GM23338 (cell line): Measurements from ENCODE around the gene SRY. TPM values are rescaled to one million over a fixed set of nuclear protein-coding genes. Genes with fewer than 3 reads are reported as not detected.
A peak's percentile ranks its signal among the peaks of the same experiment; 100 is the strongest.

Source experiments
- ATAC-seq: fragments of 200-7000 bp; cut with Tn5 transposase; 3 replicates; pipeline ENCODE4 v1.9.1; 2020
- DNase-seq: peaks from one replicate; pipeline ENCODE4 v3.0.0-alpha.2; 2015; ENCODE audit warnings: low spot score
- H2AFZ ChIP-seq: fragments of 200-600 bp; sonication (generic); 2 replicates; pipeline ENCODE4 v1.8.0; 2016; ENCODE audit warnings: antibody characterized with exemption, mild to moderate bottlenecking, moderate library complexity
- H3F3A ChIP-seq: fragments of 200-600 bp; sonication (generic); replicated peaks from 2 replicates; pipeline ENCODE4 v1.8.0; 2017; ENCODE audit warnings: antibody characterized with exemption, mixed run types, low read depth
- H3K27ac ChIP-seq: fragments of 200-600 bp; sonication (generic); 2 replicates; pipeline ENCODE4 v1.6.1; 2016; ENCODE audit warnings: low read depth
- H3K27me3 ChIP-seq: fragments of 200-600 bp; sonication (generic); 2 replicates; pipeline ENCODE4 v1.8.0; 2016; ENCODE audit warnings: mild to moderate bottlenecking, mixed run types, moderate library complexity; ENCODE audit not compliant: insufficient read depth
- H3K36me3 ChIP-seq: fragments of 200-600 bp; sonication (generic); 2 replicates; pipeline ENCODE4 v1.8.0; 2016; ENCODE audit warnings: mild to moderate bottlenecking; ENCODE audit not compliant: insufficient read depth
- H3K4me1 ChIP-seq: fragments of 200-600 bp; sonication (generic); 2 replicates; pipeline ENCODE4 v1.8.0; 2016; ENCODE audit warnings: mild to moderate bottlenecking, moderate library complexity; ENCODE audit not compliant: insufficient read depth
- H3K4me2 ChIP-seq: fragments of 200-600 bp; sonication (generic); 2 replicates; pipeline ENCODE4 v1.7.1; 2017; ENCODE audit warnings: mixed run types
- H3K4me3 ChIP-seq: fragments of 200-600 bp; sonication (generic); 2 replicates; pipeline ENCODE4 v1.6.1; 2016; ENCODE audit warnings: mixed run types
- H3K79me2 ChIP-seq: fragments of 200-600 bp; sonication (generic); replicated peaks from 2 replicates; pipeline ENCODE4 v1.8.0; 2017; ENCODE audit warnings: mild to moderate bottlenecking; ENCODE audit not compliant: insufficient read depth
- H3K9me2 ChIP-seq: fragments of 200-600 bp; sonication (generic); 2 replicates; pipeline ENCODE4 v1.8.0; 2017; ENCODE audit not compliant: insufficient read depth
- H4K20me1 ChIP-seq: fragments of 200-600 bp; sonication (generic); replicated peaks from 2 replicates; pipeline ENCODE4 v1.8.0; 2017; ENCODE audit warnings: mild to moderate bottlenecking; ENCODE audit not compliant: insufficient read depth
- H3K27ac Mint-ChIP-seq: 2 replicates; pipeline ENCODE4 v1.8.0; 2020; ENCODE audit warnings: inconsistent platforms, mild to moderate bottlenecking, moderate library complexity, mixed read lengths
- H3K27me3 Mint-ChIP-seq: 3 replicates; pipeline ENCODE4 v1.8.0; 2022; ENCODE audit warnings: low read depth, mild to moderate bottlenecking, moderate library complexity, mixed read lengths, inconsistent platforms; ENCODE audit not compliant: insufficient read depth, poor library complexity
- H3K36me3 Mint-ChIP-seq: 3 replicates; pipeline ENCODE4 v1.8.0; 2021; ENCODE audit warnings: low read depth, mild to moderate bottlenecking, inconsistent platforms, moderate library complexity, mixed read lengths
- H3K4me1 Mint-ChIP-seq: 3 replicates; pipeline ENCODE4 v1.8.0; 2020; ENCODE audit warnings: mild to moderate bottlenecking, inconsistent platforms, mixed read lengths
- H3K4me3 Mint-ChIP-seq: 3 replicates; pipeline ENCODE4 v1.8.0; 2021; ENCODE audit warnings: moderate library complexity, mild to moderate bottlenecking, inconsistent platforms, mixed read lengths
- H3K9me3 Mint-ChIP-seq: 3 replicates; pipeline ENCODE4 v1.8.0; 2020; ENCODE audit warnings: moderate library complexity, mild to moderate bottlenecking, inconsistent platforms, mixed read lengths
- CREB1 ChIP-seq: fragments of 250-450 bp; sonication (Bioruptor Pico); IDR thresholded peaks from 2 replicates; pipeline ENCODE4 v1.5.0; 2020; ENCODE audit warnings: low read depth, mild to moderate bottlenecking, moderate library complexity
- ETS1 ChIP-seq: IDR thresholded peaks from 2 replicates; pipeline ENCODE4 v1.6.1; 2016; ENCODE audit warnings: antibody characterized with exemption
- EZH2 ChIP-seq: fragments of 200-600 bp; sonication (generic); IDR thresholded peaks from one replicate; pipeline ENCODE4 v1.8.0; 2017; ENCODE audit warnings: antibody characterized with exemption, mild to moderate bottlenecking, low read depth; ENCODE audit not compliant: unreplicated experiment
- JUNB ChIP-seq: IDR thresholded peaks from one replicate; pipeline ENCODE4 v1.6.1; 2016; ENCODE audit warnings: antibody characterized with exemption; ENCODE audit not compliant: unreplicated experiment
- NANOG ChIP-seq: IDR thresholded peaks from 2 replicates; pipeline ENCODE4 v1.6.1; 2016; ENCODE audit warnings: antibody characterized with exemption, borderline replicate concordance
- POLR2AphosphoS5 ChIP-seq: IDR thresholded peaks from 2 replicates; pipeline ENCODE4 v1.6.1; 2016; ENCODE audit warnings: antibody characterized with exemption, low read depth
- ZNF114 ChIP-seq: fragments of 250-450 bp; sonication (Bioruptor Pico); IDR thresholded peaks from 2 replicates; pipeline ENCODE4 v1.5.0; 2020; ENCODE audit warnings: mild to moderate bottlenecking, moderate library complexity
- ZNF462 ChIP-seq: fragments of 250-450 bp; sonication (Bioruptor Pico); IDR thresholded peaks from 2 replicates; pipeline ENCODE4 v1.5.0; 2020; ENCODE audit warnings: mild to moderate bottlenecking, moderate library complexity
- polyA plus RNA-seq: library from polyadenylated mRNA; unstranded; fragments of >200 nt; fragmentation: Nextera tagmentation; extraction: Ambion mirVana; gene quantifications from 2 replicates; pipeline ENCODE4 v1.2.1, GENCODE V29; 2016
- total RNA-seq: library from RNA; depleted of rRNA; stranded (reverse); fragments of >200 nt; shearing (Covaris generic); gene quantifications from 2 replicates; pipeline ENCODE4 v1.2.3, GENCODE V29; 2014
- TF ChIP-seq, protein P1 (sequence below): IDR thresholded peaks from one replicate; pipeline ENCODE4 v1.6.1; 2018; ENCODE audit warnings: antibody characterized with exemption; ENCODE audit not compliant: unreplicated experiment

SRY gene
- total and polyA plus RNA-seq, 2 experiments from 2014 or later: 3.2 to 12.3 TPM

DNA sequence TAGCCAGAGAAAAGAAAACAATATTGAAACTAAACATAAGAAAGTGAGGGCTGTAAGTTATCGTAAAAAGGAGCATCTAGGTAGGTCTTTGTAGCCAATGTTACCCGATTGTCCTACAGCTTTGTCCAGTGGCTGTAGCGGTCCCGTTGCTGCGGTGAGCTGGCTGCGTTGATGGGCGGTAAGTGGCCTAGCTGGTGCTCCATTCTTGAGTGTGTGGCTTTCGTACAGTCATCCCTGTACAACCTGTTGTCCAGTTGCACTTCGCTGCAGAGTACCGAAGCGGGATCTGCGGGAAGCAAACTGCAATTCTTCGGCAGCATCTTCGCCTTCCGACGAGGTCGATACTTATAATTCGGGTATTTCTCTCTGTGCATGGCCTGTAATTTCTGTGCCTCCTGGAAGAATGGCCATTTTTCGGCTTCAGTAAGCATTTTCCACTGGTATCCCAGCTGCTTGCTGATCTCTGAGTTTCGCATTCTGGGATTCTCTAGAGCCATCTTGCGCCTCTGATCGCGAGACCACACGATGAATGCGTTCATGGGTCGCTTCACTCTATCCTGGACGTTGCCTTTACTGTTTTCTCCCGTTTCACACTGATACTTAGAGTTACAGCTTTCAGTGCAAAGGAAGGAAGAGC lies 488 bp downstream of the SRY start:
- Mint-ChIP-seq H3K27me3 (peaks cover 15% of the 10 kb centered on the region), H3K36me3 (no peaks in the 10 kb centered on the region), H3K27ac (peak overlapping the region; percentile 24; the same call in 1 of the 2 replicates), H3K4me3 (peak overlapping the region; percentile 84), H3K9me3 (no peaks in the 10 kb centered on the region), H3K4me1 (peaks cover 22% of the 10 kb centered on the region)
- Histone ChIP-seq H3K9me2 (no peaks in the 10 kb centered on the region), H3K27ac (peak overlapping the region; percentile 83), H3K79me2 (no peaks in the 10 kb centered on the region), H3K4me2 (peak overlapping the region; percentile 85), H3K4me3 (peak overlapping the region; percentile 71), H3F3A (no peaks in the 10 kb centered on the region), H3K4me1 (peaks cover 34% of the 10 kb centered on the region), H4K20me1 (no peaks in the 10 kb centered on the region), H2AFZ (peak overlapping the region; percentile 61; the same call in 1 of the 2 replicates), H3K36me3 (no peaks in the 10 kb centered on the region), H3K27me3 (peaks cover 14% of the 10 kb centered on the region)
- peak; percentile 41 for DNase-seq
- TF ChIP-seq EZH2 (no peak), JUNB (no peak), NANOG (no peak), ZNF114 (no peak), CREB1 (no peak), ZNF462 (CRISPR knock-in tag) (no peak), ETS1 (no peak), POLR2AphosphoS5 (no peak)
- TF ChIP-seq, protein P1, sequence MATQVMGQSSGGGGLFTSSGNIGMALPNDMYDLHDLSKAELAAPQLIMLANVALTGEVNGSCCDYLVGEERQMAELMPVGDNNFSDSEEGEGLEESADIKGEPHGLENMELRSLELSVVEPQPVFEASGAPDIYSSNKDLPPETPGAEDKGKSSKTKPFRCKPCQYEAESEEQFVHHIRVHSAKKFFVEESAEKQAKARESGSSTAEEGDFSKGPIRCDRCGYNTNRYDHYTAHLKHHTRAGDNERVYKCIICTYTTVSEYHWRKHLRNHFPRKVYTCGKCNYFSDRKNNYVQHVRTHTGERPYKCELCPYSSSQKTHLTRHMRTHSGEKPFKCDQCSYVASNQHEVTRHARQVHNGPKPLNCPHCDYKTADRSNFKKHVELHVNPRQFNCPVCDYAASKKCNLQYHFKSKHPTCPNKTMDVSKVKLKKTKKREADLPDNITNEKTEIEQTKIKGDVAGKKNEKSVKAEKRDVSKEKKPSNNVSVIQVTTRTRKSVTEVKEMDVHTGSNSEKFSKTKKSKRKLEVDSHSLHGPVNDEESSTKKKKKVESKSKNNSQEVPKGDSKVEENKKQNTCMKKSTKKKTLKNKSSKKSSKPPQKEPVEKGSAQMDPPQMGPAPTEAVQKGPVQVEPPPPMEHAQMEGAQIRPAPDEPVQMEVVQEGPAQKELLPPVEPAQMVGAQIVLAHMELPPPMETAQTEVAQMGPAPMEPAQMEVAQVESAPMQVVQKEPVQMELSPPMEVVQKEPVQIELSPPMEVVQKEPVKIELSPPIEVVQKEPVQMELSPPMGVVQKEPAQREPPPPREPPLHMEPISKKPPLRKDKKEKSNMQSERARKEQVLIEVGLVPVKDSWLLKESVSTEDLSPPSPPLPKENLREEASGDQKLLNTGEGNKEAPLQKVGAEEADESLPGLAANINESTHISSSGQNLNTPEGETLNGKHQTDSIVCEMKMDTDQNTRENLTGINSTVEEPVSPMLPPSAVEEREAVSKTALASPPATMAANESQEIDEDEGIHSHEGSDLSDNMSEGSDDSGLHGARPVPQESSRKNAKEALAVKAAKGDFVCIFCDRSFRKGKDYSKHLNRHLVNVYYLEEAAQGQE: no peak
- ATAC-seq: peak; percentile 80
